Upper lobe of right lung (tissue), 1 donor: ENCODE measurements around the gene THBS4. TPM values are rescaled to one million over a fixed set of nuclear protein-coding genes. Genes with fewer than 3 reads are reported as not detected.

Source experiments
- ATAC-seq: fragments of 200-7000 bp; cut with Tn5 transposase; one replicate; pipeline ENCODE4 v1.9.1; 2020; ENCODE audit warnings: mild to moderate bottlenecking, moderate library complexity
- DNase-seq: peaks from one replicate; pipeline ENCODE4 v3.0.0-alpha.2; 2020
- H3K27ac ChIP-seq: fragments of 200-600 bp; one replicate; pipeline ENCODE4 v1.8.0; 2022
- H3K27me3 ChIP-seq: fragments of 200-600 bp; one replicate; pipeline ENCODE4 v1.8.0; 2022; ENCODE audit warnings: mild to moderate bottlenecking
- H3K36me3 ChIP-seq: fragments of 200-600 bp; one replicate; pipeline ENCODE4 v1.8.0; 2022
- H3K4me1 ChIP-seq: fragments of 200-600 bp; one replicate; pipeline ENCODE4 v1.8.0; 2022
- H3K4me3 ChIP-seq: fragments of 200-600 bp; one replicate; pipeline ENCODE4 v1.8.0; 2022; ENCODE audit warnings: mild to moderate bottlenecking
- H3K9me3 ChIP-seq: fragments of 200-600 bp; one replicate; pipeline ENCODE4 v1.8.0; 2022
- intact Hi-C: fragments of 100-400 bp; cut with DNase I; formaldehyde crosslinking; loops from one replicate; pipeline ENCODE4 v1.11.0; 2022
- total RNA-seq: library from RNA; stranded (reverse); fragmentation: NEBNext Ultra II Directional; extraction: Animal tissue kit (Norgen Biotek cat#: 25700); gene quantifications from one replicate; pipeline ENCODE4 v1.2.1, GENCODE V29; 2021
- TF ChIP-seq, protein P1 (sequence below): fragments of 200-600 bp; IDR thresholded peaks from one replicate; pipeline ENCODE4 v1.8.0; 2022; ENCODE audit warnings: antibody characterized with exemption
- donor health status: DM: no; HTN: yes; CAD: no; lungs with severe emphysema.

Gene THBS4
- total RNA-seq, 1 donor from 2014 or later, result 1.2 TPM

DNA sequence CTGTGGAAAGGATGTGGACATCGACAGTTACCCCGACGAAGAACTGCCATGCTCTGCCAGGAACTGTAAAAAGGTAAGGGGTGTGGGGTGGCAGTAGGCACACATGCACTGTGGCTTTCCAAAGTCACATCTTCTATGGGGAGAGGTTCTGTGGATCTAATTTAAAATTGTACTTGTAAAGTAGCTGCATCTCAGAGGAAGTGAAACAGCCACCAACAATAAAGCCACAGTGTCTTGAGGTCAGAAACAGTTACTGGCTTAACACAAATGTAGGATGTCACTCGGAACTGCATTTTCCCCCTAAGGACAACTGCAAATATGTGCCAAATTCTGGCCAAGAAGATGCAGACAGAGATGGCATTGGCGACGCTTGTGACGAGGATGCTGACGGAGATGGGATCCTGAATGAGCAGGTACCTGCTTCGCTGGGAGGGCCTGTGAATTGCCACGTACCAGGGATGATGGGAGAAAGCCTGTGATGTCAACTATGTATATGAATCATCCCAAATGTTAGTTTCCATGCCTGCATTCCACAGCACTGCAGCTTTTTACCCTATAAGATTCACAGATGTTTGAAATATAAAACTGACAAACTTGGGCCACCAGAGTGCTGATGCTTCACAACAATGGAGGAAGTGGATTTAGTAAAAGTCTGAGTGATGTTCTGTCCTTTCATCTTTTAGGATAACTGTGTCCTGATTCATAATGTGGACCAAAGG is 35.3 kb downstream of the THBS4 start:
- H3K27me3 ChIP-seq, result no peaks in the 10 kb centered on the region
- ATAC-seq, result no peak
- no peaks in the 10 kb centered on the region for H3K9me3 ChIP-seq
- intact Hi-C loops, result no loop called here
- TF ChIP-seq, protein P1, sequence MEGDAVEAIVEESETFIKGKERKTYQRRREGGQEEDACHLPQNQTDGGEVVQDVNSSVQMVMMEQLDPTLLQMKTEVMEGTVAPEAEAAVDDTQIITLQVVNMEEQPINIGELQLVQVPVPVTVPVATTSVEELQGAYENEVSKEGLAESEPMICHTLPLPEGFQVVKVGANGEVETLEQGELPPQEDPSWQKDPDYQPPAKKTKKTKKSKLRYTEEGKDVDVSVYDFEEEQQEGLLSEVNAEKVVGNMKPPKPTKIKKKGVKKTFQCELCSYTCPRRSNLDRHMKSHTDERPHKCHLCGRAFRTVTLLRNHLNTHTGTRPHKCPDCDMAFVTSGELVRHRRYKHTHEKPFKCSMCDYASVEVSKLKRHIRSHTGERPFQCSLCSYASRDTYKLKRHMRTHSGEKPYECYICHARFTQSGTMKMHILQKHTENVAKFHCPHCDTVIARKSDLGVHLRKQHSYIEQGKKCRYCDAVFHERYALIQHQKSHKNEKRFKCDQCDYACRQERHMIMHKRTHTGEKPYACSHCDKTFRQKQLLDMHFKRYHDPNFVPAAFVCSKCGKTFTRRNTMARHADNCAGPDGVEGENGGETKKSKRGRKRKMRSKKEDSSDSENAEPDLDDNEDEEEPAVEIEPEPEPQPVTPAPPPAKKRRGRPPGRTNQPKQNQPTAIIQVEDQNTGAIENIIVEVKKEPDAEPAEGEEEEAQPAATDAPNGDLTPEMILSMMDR, result no peak
- H3K27ac ChIP-seq, result peak overlapping the region; percentile 58
- H3K4me3 ChIP-seq, result no peak overlapping the region
- H3K36me3 ChIP-seq, result no peaks in the 10 kb centered on the region
- DNase-seq, result no peak
- H3K4me1 ChIP-seq, result peaks cover 17% of the 10 kb centered on the region

DNA sequence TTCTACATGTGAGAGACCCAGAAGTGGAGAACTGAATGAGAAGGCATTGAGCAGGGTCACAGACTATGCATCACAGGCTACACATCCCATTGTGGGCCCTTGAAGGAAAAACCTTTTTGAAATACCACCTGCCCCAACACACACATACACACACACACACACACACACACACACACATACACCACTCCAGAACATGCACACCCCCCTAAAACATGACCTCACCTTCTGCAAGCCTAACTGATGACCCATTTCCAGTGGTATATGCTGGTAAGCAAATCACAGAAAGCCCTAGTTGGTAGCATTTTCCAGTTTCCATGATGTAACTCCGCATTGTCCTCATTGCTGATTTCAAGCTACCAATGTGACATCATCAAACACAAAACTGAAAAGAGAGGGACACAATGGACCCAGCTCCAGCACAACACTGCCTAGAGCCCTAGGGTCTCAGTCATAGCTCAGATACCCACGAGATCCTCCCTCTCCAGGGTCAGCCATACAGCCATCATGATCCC is 36.4 kb downstream of the THBS4 start:
- ATAC-seq (no peak), DNase-seq (no peak)
- TF ChIP-seq, protein P1, result no peak
- Histone ChIP-seq H3K4me3 (no peak overlapping the region), H3K9me3 (no peaks in the 10 kb centered on the region), H3K27ac (no peak overlapping the region), H3K4me1 (peaks cover 17% of the 10 kb centered on the region), H3K27me3 (no peaks in the 10 kb centered on the region), H3K36me3 (no peaks in the 10 kb centered on the region)
- intact Hi-C loops, result no loop called here

DNA sequence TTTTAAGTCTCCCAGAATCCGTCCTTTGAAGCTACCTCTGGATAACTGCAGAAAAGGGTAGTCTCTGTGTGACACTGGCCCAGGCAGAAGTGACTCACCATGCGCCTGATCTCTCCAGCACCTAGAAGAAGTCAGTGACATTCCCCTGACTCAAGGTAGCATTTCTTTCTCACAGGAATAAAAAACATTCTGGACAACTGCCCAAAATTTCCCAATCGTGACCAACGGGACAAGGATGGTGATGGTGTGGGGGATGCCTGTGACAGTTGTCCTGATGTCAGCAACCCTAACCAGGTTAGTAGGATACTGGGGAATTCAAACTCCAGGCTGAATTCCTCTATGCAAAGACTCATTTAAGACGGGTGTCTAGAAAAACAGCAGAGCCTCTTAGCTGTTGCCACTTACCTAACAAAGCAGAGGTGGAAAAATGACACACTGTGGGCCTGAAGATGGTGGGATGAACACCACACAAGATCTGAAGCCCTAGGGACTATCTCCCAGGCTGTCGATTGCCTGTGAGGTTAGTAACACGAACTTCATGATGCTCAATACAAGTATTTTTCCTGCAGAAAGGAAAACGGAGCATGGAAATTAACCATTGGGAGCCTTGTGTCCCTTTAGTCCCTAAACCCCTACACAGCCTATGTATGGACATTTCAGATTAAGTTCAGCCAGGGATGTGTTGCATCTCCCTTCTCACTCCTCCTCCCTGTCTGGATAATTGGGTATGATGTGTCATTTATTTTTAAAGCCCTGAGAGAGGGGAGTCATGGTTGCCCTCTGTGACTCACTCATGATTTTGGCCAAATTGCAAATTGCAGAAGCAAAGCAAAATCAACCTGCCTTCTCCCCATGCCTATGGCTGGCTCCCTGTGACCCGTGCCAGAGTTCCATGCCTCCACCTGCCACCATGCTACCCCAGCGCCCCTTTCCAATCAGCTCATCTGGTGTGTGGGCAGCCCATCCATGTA is 37.2 kb downstream of the THBS4 start:
- intact Hi-C loops, result no loop called here
- Histone ChIP-seq H3K4me3 (no peak overlapping the region), H3K9me3 (no peaks in the 10 kb centered on the region), H3K27ac (no peak overlapping the region), H3K4me1 (peaks cover 17% of the 10 kb centered on the region), H3K36me3 (no peaks in the 10 kb centered on the region), H3K27me3 (no peaks in the 10 kb centered on the region)
- TF ChIP-seq, protein P1, result no peak
- ATAC-seq (no peak), DNase-seq (no peak)

DNA sequence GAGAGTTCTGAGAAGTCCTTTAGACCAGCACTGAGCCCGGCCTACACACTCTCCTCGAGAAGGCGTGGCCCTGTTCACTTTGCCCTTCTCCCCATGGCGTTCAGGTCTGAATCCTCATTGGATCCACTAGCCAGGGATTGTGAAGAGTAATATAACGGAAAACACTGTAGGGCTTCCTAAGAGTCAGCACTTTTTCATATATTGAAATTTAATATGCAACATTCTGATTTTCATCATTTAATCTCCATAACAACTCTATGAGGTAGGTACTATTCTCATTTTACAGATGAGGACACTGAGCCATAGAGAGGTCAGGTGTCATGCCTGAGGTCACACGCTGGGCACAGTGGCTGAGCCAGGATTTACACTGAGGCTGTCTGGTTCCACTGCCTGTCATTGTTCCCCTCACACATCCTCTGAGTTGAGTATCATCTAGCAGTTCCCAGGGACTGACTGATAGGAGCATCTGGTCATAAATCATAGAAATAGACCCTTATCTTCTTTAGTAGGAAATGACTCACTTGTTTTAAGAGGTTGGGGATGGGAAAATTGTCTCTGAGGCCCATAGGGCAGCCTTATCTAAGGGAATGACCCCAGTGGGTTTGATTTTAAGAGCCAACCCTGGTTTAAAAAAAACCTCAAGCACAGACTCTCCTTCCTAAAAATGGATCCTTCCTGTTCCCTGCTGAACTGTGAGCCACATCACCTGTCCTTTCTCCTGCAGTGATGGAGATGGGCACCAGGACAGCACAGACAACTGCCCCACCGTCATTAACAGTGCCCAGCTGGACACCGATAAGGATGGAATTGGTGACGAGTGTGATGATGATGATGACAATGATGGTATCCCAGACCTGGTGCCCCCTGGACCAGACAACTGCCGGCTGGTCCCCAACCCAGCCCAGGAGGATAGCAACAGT is 41.2 kb downstream of the THBS4 start:
- Histone ChIP-seq H3K4me3 (no peak overlapping the region), H3K27ac (no peak overlapping the region), H3K36me3 (no peaks in the 10 kb centered on the region), H3K4me1 (no peaks in the 10 kb centered on the region), H3K27me3 (no peaks in the 10 kb centered on the region), H3K9me3 (no peaks in the 10 kb centered on the region)
- intact Hi-C loops, result no loop called here
- TF ChIP-seq, protein P1, result no peak
- DNase-seq (no peak), ATAC-seq (no peak)

DNA sequence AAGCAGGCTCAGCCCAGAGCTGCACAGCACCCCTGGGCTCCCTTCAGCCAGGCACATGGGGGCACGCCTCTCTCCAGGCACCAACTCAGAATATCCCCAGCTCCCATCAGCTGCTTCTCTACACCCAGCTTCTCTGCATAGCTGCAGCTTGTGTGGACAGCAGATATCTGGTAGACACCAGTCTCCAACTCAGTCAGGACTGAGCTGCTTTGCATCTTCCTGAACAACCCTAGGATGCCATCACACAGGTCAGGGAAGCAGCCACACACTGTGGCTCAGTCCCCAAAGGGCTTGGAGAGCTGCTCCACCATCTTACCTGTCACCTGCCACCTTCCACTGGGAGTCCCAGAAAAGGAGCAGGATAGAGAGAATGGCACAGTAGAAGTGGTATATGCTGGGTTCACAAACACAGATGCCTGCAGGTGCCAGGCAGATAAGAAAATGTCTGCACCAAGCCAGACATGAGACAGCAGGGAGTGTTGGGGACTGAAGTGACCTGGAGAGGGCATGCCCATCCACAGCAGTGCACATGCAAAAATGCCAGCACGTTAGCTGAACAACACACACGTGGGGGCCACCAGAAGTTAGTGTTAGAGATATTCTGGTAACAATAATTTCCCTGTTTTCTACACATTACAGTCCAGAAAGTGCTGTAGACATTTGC is 42.0 kb downstream of the THBS4 start:
- Histone ChIP-seq H3K4me1 (no peaks in the 10 kb centered on the region), H3K36me3 (no peaks in the 10 kb centered on the region), H3K27me3 (no peaks in the 10 kb centered on the region), H3K9me3 (no peaks in the 10 kb centered on the region), H3K27ac (no peak overlapping the region), H3K4me3 (no peak overlapping the region)
- DNase-seq (no peak), ATAC-seq (no peak)
- TF ChIP-seq, protein P1, result no peak
- intact Hi-C loops, result no loop called here
